ENCODE measurements around the gene CAMK2B.

CAMK2B gene

GRCh38 chr7:44194069-44194468, 131.3 kb downstream of the CAMK2B start:
- TF ChIP-seq REST (IDR thresholded peaks at IDR 0.05; ENCODE audit: insufficient read depth in 1 of 2, low read depth in 2 of 2, low read length in 2 of 2) (no peak), POLR2AphosphoS5 (IDR thresholded peaks at IDR 0.05; ENCODE audit: low read depth, low read length) (no peak), FOXP2 (optimal IDR thresholded peaks at IDR 0.05; ENCODE audit: borderline replicate concordance, extremely low read depth, extremely low read length, insufficient read depth) (no peak), TAF1 (IDR thresholded peaks at IDR 0.05; ENCODE audit: borderline replicate concordance, insufficient read depth, low read length) (no peak), SIN3A (IDR thresholded peaks at IDR 0.05; ENCODE audit: borderline replicate concordance, insufficient read depth, low read length) (no peak)

GRCh38 chr7:44193011-44193802, 132.2 kb downstream of the CAMK2B start:
- TF ChIP-seq POLR2AphosphoS5 (IDR thresholded peaks at IDR 0.05; ENCODE audit: low read depth, low read length), result no peak
- no peak for TF ChIP-seq FOXP2 (optimal IDR thresholded peaks at IDR 0.05; ENCODE audit: borderline replicate concordance, extremely low read depth, extremely low read length, insufficient read depth)
- no peak for TF ChIP-seq SIN3A (IDR thresholded peaks at IDR 0.05; ENCODE audit: borderline replicate concordance, insufficient read depth, low read length)
- TF ChIP-seq TAF1 (IDR thresholded peaks at IDR 0.05; ENCODE audit: borderline replicate concordance, insufficient read depth, low read length), result no peak
- no peak for TF ChIP-seq REST (IDR thresholded peaks at IDR 0.05; ENCODE audit: insufficient read depth in 1 of 2, low read depth in 2 of 2, low read length in 2 of 2)

GRCh38 chr7:44191171-44191570, 134.2 kb downstream of the CAMK2B start:
- TF ChIP-seq FOXP2 (optimal IDR thresholded peaks at IDR 0.05; ENCODE audit: borderline replicate concordance, extremely low read depth, extremely low read length, insufficient read depth) (no peak), REST (IDR thresholded peaks at IDR 0.05; ENCODE audit: insufficient read depth in 1 of 2, low read depth in 2 of 2, low read length in 2 of 2) (no peak), SIN3A (IDR thresholded peaks at IDR 0.05; ENCODE audit: borderline replicate concordance, insufficient read depth, low read length) (no peak), POLR2AphosphoS5 (IDR thresholded peaks at IDR 0.05; ENCODE audit: low read depth, low read length) (no peak), TAF1 (IDR thresholded peaks at IDR 0.05; ENCODE audit: borderline replicate concordance, insufficient read depth, low read length) (no peak)

GRCh38 chr7:44189993-44190872, 135.2 kb downstream of the CAMK2B start:
- TF ChIP-seq TAF1 (IDR thresholded peaks at IDR 0.05; ENCODE audit: borderline replicate concordance, insufficient read depth, low read length), result no peak
- TF ChIP-seq SIN3A (IDR thresholded peaks at IDR 0.05; ENCODE audit: borderline replicate concordance, insufficient read depth, low read length), result no peak
- no peak for TF ChIP-seq FOXP2 (optimal IDR thresholded peaks at IDR 0.05; ENCODE audit: borderline replicate concordance, extremely low read depth, extremely low read length, insufficient read depth)
- no peak for TF ChIP-seq REST (IDR thresholded peaks at IDR 0.05; ENCODE audit: insufficient read depth in 1 of 2, low read depth in 2 of 2, low read length in 2 of 2)
- TF ChIP-seq POLR2AphosphoS5 (IDR thresholded peaks at IDR 0.05; ENCODE audit: low read depth, low read length), result no peak

All from PFSK-1 (cell line).